IMR-90 (cell line): ENCODE measurements around the gene TRIO. TPM values are rescaled to one million over a fixed set of nuclear protein-coding genes. Genes with fewer than 3 reads are reported as not detected.

Experiments used
- ATAC-seq: fragments of 200-7000 bp; cut with Tn5 transposase; 2 replicates; pipeline ENCODE4 v1.9.1; 2020; ENCODE audit warnings: low read depth, mild to moderate bottlenecking, moderate library complexity
- BruUV-seq: library from RNA; stranded (reverse); fragments of 400-500 nt; replicated peaks from 2 replicates; lab custom pipeline; 2021; lab: Mats Ljungman, UMichigan
- CTCF ChIA-PET: fragments of 300-600 bp; formaldehyde crosslinking; extraction: SDS; loops from one replicate; lab custom pipeline; 2021; ENCODE audit warnings: antibody characterized with exemption; lab: Yijun Ruan, JAX
- POLR2A ChIA-PET: fragments of 300-600 bp; sonication (Branson Sonifier 250); formaldehyde crosslinking; loops from one replicate; lab custom pipeline; 2022; ENCODE audit warnings: antibody characterized with exemption; ENCODE audit not compliant: unreplicated experiment; lab: Charles Lee
- DNase-seq: peaks from one replicate; pipeline ENCODE4 v3.0.0; 2013
- H2AFZ ChIP-seq: replicated peaks from 2 replicates; pipeline ENCODE3; 2013; ENCODE audit warnings: low read length, mild to moderate bottlenecking; ENCODE audit not compliant: poor library complexity
- H2AK5ac ChIP-seq: 2 replicates; pipeline ENCODE4 v1.6.1; 2013; ENCODE audit warnings: low read depth, low read length, inconsistent platforms
- H2AK9ac ChIP-seq: replicated peaks from 2 replicates; pipeline ENCODE3; 2013; ENCODE audit warnings: mild to moderate bottlenecking, low read depth, low read length, moderate library complexity; ENCODE audit not compliant: poor library complexity
- H2BK120ac ChIP-seq: 2 replicates; pipeline ENCODE4 v1.6.1; 2013; ENCODE audit warnings: low read depth, low read length, inconsistent platforms
- H2BK15ac ChIP-seq: 3 replicates; pipeline ENCODE4 v1.6.1; 2013; ENCODE audit warnings: low read depth, low read length, inconsistent platforms
- H2BK20ac ChIP-seq: 2 replicates; pipeline ENCODE4 v1.6.1; 2013; ENCODE audit warnings: low read depth, mild to moderate bottlenecking, inconsistent platforms, low read length, moderate library complexity
- H2BK5ac ChIP-seq: 2 replicates; pipeline ENCODE4 v1.6.1; 2013; ENCODE audit warnings: mild to moderate bottlenecking, low read depth, low read length, inconsistent platforms; ENCODE audit not compliant: poor library complexity, severe bottlenecking
- H3K14ac ChIP-seq: replicated peaks from 2 replicates; pipeline ENCODE4 v1.6.1; 2013; ENCODE audit warnings: low read depth, low read length, inconsistent platforms
- H3K18ac ChIP-seq: 2 replicates; pipeline ENCODE4 v1.6.1; 2013; ENCODE audit warnings: low read depth, low read length, control low read depth
- H3K23ac ChIP-seq: 2 replicates; pipeline ENCODE4 v1.6.1; 2013; ENCODE audit warnings: low read depth, low read length, inconsistent platforms
- H3K27ac ChIP-seq: 2 replicates; pipeline ENCODE4 v1.5.1; 2013; ENCODE audit warnings: mild to moderate bottlenecking, control low read depth, low read length; ENCODE audit not compliant: insufficient read depth
- H3K27me3 ChIP-seq: 2 replicates; pipeline ENCODE4 v1.6.1; 2013; ENCODE audit warnings: low read length; ENCODE audit not compliant: control insufficient read depth, insufficient read depth
- H3K36me3 ChIP-seq: 2 replicates; pipeline ENCODE4 v1.6.1; 2013; ENCODE audit warnings: low read length, mixed read lengths; ENCODE audit not compliant: control insufficient read depth, insufficient read depth
- H3K4ac ChIP-seq: 2 replicates; pipeline ENCODE4 v1.6.1; 2013; ENCODE audit warnings: low read depth, low read length, inconsistent platforms
- H3K4me1 ChIP-seq: 2 replicates; pipeline ENCODE4 v1.6.1; 2013; ENCODE audit warnings: low read length, mixed read lengths; ENCODE audit not compliant: control insufficient read depth, insufficient read depth
- H3K4me2 ChIP-seq: 2 replicates; pipeline ENCODE4 v1.6.1; 2013; ENCODE audit warnings: low read depth, mild to moderate bottlenecking, control low read depth, low read length, moderate library complexity
- H3K4me3 ChIP-seq: 2 replicates; pipeline ENCODE4 v1.5.1; 2013; ENCODE audit warnings: low read depth, mild to moderate bottlenecking, control low read depth, low read length, moderate library complexity; ENCODE audit not compliant: insufficient read depth
- H3K56ac ChIP-seq: 2 replicates; pipeline ENCODE4 v1.6.1; 2013; ENCODE audit warnings: low read length, inconsistent platforms; ENCODE audit not compliant: insufficient read depth; ENCODE audit errors: extremely low read depth
- H3K79me1 ChIP-seq, 2 experiments: 2 replicates each; pipeline ENCODE4 v1.6.1; 2013; ENCODE audit warnings: low read length in 2 of 2, inconsistent platforms in 1 of 2, low read depth in 1 of 2
- H3K9ac ChIP-seq: 2 replicates; pipeline ENCODE4 v1.6.1; 2013; ENCODE audit warnings: low read depth, low read length, control low read depth
- H3K9me1 ChIP-seq: 2 replicates; pipeline ENCODE4 v1.6.1; 2013; ENCODE audit warnings: low read length, inconsistent platforms; ENCODE audit not compliant: insufficient read depth
- H3K9me3 ChIP-seq: 2 replicates; pipeline ENCODE4 v1.6.1; 2013; ENCODE audit warnings: low read length; ENCODE audit not compliant: control insufficient read depth, insufficient read depth
- H4K20me1 ChIP-seq: 2 replicates; pipeline ENCODE4 v1.6.1; 2013; ENCODE audit warnings: low read length, inconsistent platforms; ENCODE audit not compliant: insufficient read depth
- H4K5ac ChIP-seq: 2 replicates; pipeline ENCODE4 v1.6.1; 2013; ENCODE audit warnings: mild to moderate bottlenecking, low read depth, low read length, control low read depth
- H4K8ac ChIP-seq, 2 experiments: 2 replicates each; pipeline ENCODE4 v1.6.1; 2013; ENCODE audit warnings: low read depth in 2 of 2, low read length in 2 of 2, control low read depth in 1 of 2, inconsistent platforms in 1 of 2
- H4K91ac ChIP-seq: 2 replicates; pipeline ENCODE4 v1.6.1; 2013; ENCODE audit warnings: low read depth, low read length, inconsistent platforms; ENCODE audit not compliant: insufficient read depth
- BHLHE40 ChIP-seq: fragments of 150-350 bp; IDR thresholded peaks from 2 replicates; pipeline ENCODE4 v1.6.1; 2016; ENCODE audit warnings: mild to moderate bottlenecking, low read depth, low read length
- CEBPB ChIP-seq: IDR thresholded peaks from 2 replicates; pipeline ENCODE4 v1.6.1; 2012; ENCODE audit warnings: low read depth, low read length, improper control_type of control experiment
- CHD1 ChIP-seq: IDR thresholded peaks from 2 replicates; pipeline ENCODE4 v1.6.1; 2012; ENCODE audit warnings: low read depth, low read length, improper control_type of control experiment
- FOS ChIP-seq: fragments of 150-350 bp; IDR thresholded peaks from 2 replicates; pipeline ENCODE4 v1.6.1; 2016; ENCODE audit warnings: low read depth, low read length
- RCOR1 ChIP-seq: IDR thresholded peaks from 2 replicates; pipeline ENCODE4 v1.6.1; 2012; ENCODE audit warnings: mild to moderate bottlenecking, low read length, improper control_type of control experiment; ENCODE audit not compliant: insufficient replicate concordance
- RFX5 ChIP-seq: IDR thresholded peaks from 2 replicates; pipeline ENCODE4 v1.8.0; 2012; ENCODE audit warnings: low read depth, mild to moderate bottlenecking, low read length, moderate library complexity
- WGBS, 2 experiments: methylation state at CpG; one replicate each; pipeline versions ENCODE4 v1.1.5 to v1.1.7; 2013; ENCODE audit warnings: missing lambda C conversion rate in 2 of 2; ENCODE audit not compliant: insufficient read length in 1 of 2; ENCODE audit errors: extremely low coverage in 2 of 2; 5-methylcytosine and 5-hydroxymethylcytosine counted together
- dilution Hi-C: fragments of 300-500 bp; cut with HindIII; formaldehyde crosslinking; loops from one replicate; pipeline ENCODE4 v1.14.3; 2018; ENCODE audit warnings: low sequenced_read_pairs; ENCODE audit not compliant: unreplicated experiment
- in situ Hi-C: fragments of 300-500 bp; cut with MboI; formaldehyde crosslinking; loops from 3 replicates; pipeline ENCODE4 v1.14.3; 2019; ENCODE audit warnings: low sequenced_read_pairs, inconsistent platforms, mixed read lengths
- intact Hi-C: fragments of 100-400 bp; cut with micrococcal nuclease; formaldehyde crosslinking; loops from 2 replicates; pipeline ENCODE4 v1.10.0; 2022
- polyA plus RNA-seq, 3 experiments: library from polyadenylated mRNA; depleted of rRNA; stranded (reverse); fragments of >200 nt; gene quantifications; 2 replicates each; pipeline ENCODE4 v1.2.3, GENCODE V29; 2012; ENCODE audit warnings: low replicate concordance in 1 of 3
- total RNA-seq: library from RNA; depleted of rRNA; stranded (reverse); fragments of >200 nt; gene quantifications from 2 replicates; pipeline ENCODE4 v1.2.3, GENCODE V29; 2012
- TF ChIP-seq, protein P1 (sequence below): fragments of 150-350 bp; IDR thresholded peaks from 2 replicates; pipeline ENCODE4 v1.6.1; 2017; ENCODE audit warnings: mild to moderate bottlenecking, antibody characterized with exemption, low read length, low read depth
- TF ChIP-seq, protein P2 (sequence below): fragments of 150-350 bp; IDR thresholded peaks from 2 replicates; pipeline ENCODE4 v1.6.1; 2016; ENCODE audit warnings: low read depth, mild to moderate bottlenecking, low read length, moderate library complexity, borderline replicate concordance

TRIO gene
- total and polyA plus RNA-seq, 2 of the 4 experiments (the other 2 are of a cell fraction): 206 to 522 TPM

DNA sequence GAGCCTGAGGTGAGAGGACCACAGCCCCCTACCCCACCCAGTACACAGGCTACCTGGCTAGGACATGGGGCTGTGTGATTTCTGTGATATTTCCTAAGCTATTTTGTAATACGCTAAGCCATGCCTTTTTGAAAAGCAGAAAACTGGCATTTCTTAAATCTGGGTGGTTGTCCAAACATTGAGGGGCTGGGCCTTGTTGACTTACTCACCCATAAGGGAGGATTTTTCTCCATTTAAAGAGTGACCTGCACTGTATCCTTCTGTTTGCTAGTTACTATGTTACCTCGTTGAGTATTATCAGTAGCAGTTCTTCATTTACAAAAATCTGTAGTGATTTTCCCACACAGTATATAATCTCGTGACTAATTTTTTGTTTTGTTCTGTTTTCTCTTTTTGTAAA lies 321.0 kb downstream of the TRIO start:
- Histone ChIP-seq H3K9ac (no peak overlapping the region), H2AFZ (no peak overlapping the region), H3K56ac (no peak overlapping the region), H4K91ac (no peak overlapping the region), H3K9me3 (no peaks in the 10 kb centered on the region), H3K27me3 (no peaks in the 10 kb centered on the region), H3K27ac (peak overlapping the region; percentile 13; the same call in 1 of the 2 replicates), H3K18ac (0 out of 2 replicates have a peak overlapping the region, but pooled peaks have one; percentile 6), H4K8ac (no peak overlapping the region), H3K4me1 (peaks cover 36% of the 10 kb centered on the region), H2BK15ac (no peak overlapping the region), H3K4me2 (no peak overlapping the region; the same call in 1 of the 2 replicates), H2BK5ac (peak overlapping the region; percentile 51), H2BK120ac (no peak overlapping the region), H4K20me1 (peaks cover 90% of the 10 kb centered on the region), H3K23ac (peak overlapping the region; percentile 50; the same call in 1 of the 2 replicates), H3K79me1 (peaks cover 42 to 86% of the 10 kb centered on the region in 2 experiments), H2AK9ac (no peak overlapping the region), H3K4ac (peak overlapping the region; percentile 32; the same call in 1 of the 2 replicates), H3K14ac (no peak overlapping the region), H2BK20ac (no peak overlapping the region), H3K36me3 (peaks cover 66% of the 10 kb centered on the region), H2AK5ac (peak overlapping the region; percentile 35; the same call in 1 of the 2 replicates), H4K5ac (no peak overlapping the region), H3K9me1 (peaks cover 49% of the 10 kb centered on the region), H3K4me3 (no peak overlapping the region)
- TF ChIP-seq, protein P1, sequence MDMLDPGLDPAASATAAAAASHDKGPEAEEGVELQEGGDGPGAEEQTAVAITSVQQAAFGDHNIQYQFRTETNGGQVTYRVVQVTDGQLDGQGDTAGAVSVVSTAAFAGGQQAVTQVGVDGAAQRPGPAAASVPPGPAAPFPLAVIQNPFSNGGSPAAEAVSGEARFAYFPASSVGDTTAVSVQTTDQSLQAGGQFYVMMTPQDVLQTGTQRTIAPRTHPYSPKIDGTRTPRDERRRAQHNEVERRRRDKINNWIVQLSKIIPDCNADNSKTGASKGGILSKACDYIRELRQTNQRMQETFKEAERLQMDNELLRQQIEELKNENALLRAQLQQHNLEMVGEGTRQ: no peak
- TF ChIP-seq CHD1 (no peak), CEBPB (no peak), RCOR1 (no peak), RFX5 (no peak), FOS (no peak), BHLHE40 (no peak)
- TF ChIP-seq, protein P2, sequence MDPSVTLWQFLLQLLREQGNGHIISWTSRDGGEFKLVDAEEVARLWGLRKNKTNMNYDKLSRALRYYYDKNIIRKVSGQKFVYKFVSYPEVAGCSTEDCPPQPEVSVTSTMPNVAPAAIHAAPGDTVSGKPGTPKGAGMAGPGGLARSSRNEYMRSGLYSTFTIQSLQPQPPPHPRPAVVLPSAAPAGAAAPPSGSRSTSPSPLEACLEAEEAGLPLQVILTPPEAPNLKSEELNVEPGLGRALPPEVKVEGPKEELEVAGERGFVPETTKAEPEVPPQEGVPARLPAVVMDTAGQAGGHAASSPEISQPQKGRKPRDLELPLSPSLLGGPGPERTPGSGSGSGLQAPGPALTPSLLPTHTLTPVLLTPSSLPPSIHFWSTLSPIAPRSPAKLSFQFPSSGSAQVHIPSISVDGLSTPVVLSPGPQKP: no peak
- BruUV-seq: no TSS peak
- ChIA-PET CTCF (no interaction called here), POLR2A (no interaction called here)
- dilution Hi-C loops (no loop called here), in situ Hi-C loops (no loop called here), intact Hi-C loops (no loop called here)
- ATAC-seq: peak; percentile 7; the same call in 1 of the 2 replicates
- WGBS, 2 experiments: no CpG with 5 or more reads among the region's 3 CpGs
- no peak for DNase-seq
